Keratinocyte (primary cell): ENCODE measurements around the gene AKT1S1. TPM values are rescaled to one million over a fixed set of nuclear protein-coding genes. Genes with fewer than 3 reads are reported as not detected.
"Not testable (repeated sequence)": the region's sequence is repeated elsewhere in the genome, so short reads cannot be mapped to it uniquely, and the experiment has no call there.

Experiments used
- DNase-seq: peaks from one replicate; pipeline ENCODE4 v3.0.0-alpha.2; 2011; ENCODE audit warnings: low read depth, missing footprints, low spot score
- FAIRE-seq: peaks from 2 replicates; lab custom pipeline; 2011; peaks lifted over from hg19 to GRCh38; lab: Jason Lieb, UNC
- H2AFZ ChIP-seq: 2 replicates; pipeline ENCODE4 v1.6.0; 2012; ENCODE audit warnings: low read length, control low read depth, inconsistent platforms; ENCODE audit not compliant: control insufficient read depth
- H3K27ac ChIP-seq: 2 replicates; pipeline ENCODE4 v1.5.1; 2011; ENCODE audit warnings: low read length; ENCODE audit not compliant: control insufficient read depth, insufficient read depth
- H3K27me3 ChIP-seq: 3 replicates; pipeline ENCODE4 v1.6.0; 2011; ENCODE audit warnings: low read length; ENCODE audit not compliant: control insufficient read depth, insufficient read depth; ENCODE audit errors: extremely low read depth
- H3K36me3 ChIP-seq, 2 experiments: 2 replicates in 1 of 2; 3 replicates in 1 of 2; pipeline ENCODE4 v1.5.1; 2011; ENCODE audit warnings: low read length in 2 of 2, mild to moderate bottlenecking in 1 of 2; ENCODE audit not compliant: control insufficient read depth in 2 of 2, insufficient read depth in 2 of 2; ENCODE audit errors: extremely low read depth in 1 of 2
- H3K4me1 ChIP-seq: 3 replicates; pipeline ENCODE4 v1.5.1; 2011; ENCODE audit warnings: low read length; ENCODE audit not compliant: control insufficient read depth, insufficient read depth; ENCODE audit errors: extremely low read depth
- H3K4me2 ChIP-seq: 3 replicates; pipeline ENCODE4 v1.6.0; 2011; ENCODE audit warnings: low read depth, low read length; ENCODE audit not compliant: control insufficient read depth, insufficient read depth; ENCODE audit errors: extremely low read depth
- H3K4me3 ChIP-seq, 3 experiments: fragments of 200-600 bp in 1 of 3; sonication (generic) in 1 of 3; 2 replicates in 2 of 3; 3 replicates in 1 of 3; pipeline ENCODE4 v1.5.1; 2011 to 2016; ENCODE audit warnings: low read length in 3 of 3, mild to moderate bottlenecking in 3 of 3, control low read depth in 2 of 3, inconsistent platforms in 1 of 3, low read depth in 1 of 3, mixed read lengths in 1 of 3, mixed run types in 1 of 3, moderate library complexity in 1 of 3; ENCODE audit not compliant: control insufficient read depth in 2 of 3, insufficient read depth in 2 of 3; ENCODE audit errors: extremely low read depth in 1 of 3
- H3K79me2 ChIP-seq: 2 replicates; pipeline ENCODE4 v1.6.0; 2012; ENCODE audit warnings: low read length; ENCODE audit not compliant: control insufficient read depth, insufficient read depth
- H3K9ac ChIP-seq: 3 replicates; pipeline ENCODE4 v1.6.0; 2011; ENCODE audit warnings: low read length; ENCODE audit not compliant: control insufficient read depth, insufficient read depth; ENCODE audit errors: extremely low read depth
- H3K9me1 ChIP-seq: 3 replicates; pipeline ENCODE4 v1.6.0; 2011; ENCODE audit warnings: low read length; ENCODE audit not compliant: control insufficient read depth, insufficient read depth; ENCODE audit errors: extremely low read depth
- H3K9me3 ChIP-seq: 2 replicates; pipeline ENCODE4 v1.5.1; 2012; ENCODE audit warnings: low read depth, low read length; ENCODE audit not compliant: control insufficient read depth
- H4K20me1 ChIP-seq: 3 replicates; pipeline ENCODE4 v1.6.0; 2011; ENCODE audit warnings: low read length; ENCODE audit not compliant: control insufficient read depth, insufficient read depth; ENCODE audit errors: extremely low read depth
- EZH2 ChIP-seq: IDR thresholded peaks from one replicate; pipeline ENCODE4 v1.6.1; 2012; ENCODE audit warnings: inconsistent platforms, mild to moderate bottlenecking, low read length, moderate library complexity
- dilution Hi-C: fragments of 300-500 bp; cut with MboI; formaldehyde crosslinking; loops from one replicate; pipeline ENCODE4 v1.7.0; 2020; ENCODE audit warnings: low sequenced_read_pairs; ENCODE audit not compliant: extremely low pct_ligation_motif_present
- polyA plus RNA-seq, 5 experiments: library from polyadenylated mRNA; depleted of rRNA in 3 of 5; stranded (reverse) in 3 of 5; stranded (forward) in 1 of 5; unstranded in 1 of 5; fragments of >200 nt; gene quantifications; 1 replicate in 1 of 5; 2 replicates in 3 of 5; 3 replicates in 1 of 5; pipeline versions ENCODE4 v1.2.1 to v1.2.3, GENCODE V29; 2011 to 2012; ENCODE audit warnings: missing spikeins in 2 of 5, low read depth in 1 of 5, low replicate concordance in 1 of 5
- TF ChIP-seq, protein P1 (sequence below), 3 experiments: IDR thresholded peaks in 1 of 3; conservative IDR thresholded peaks in 1 of 3; optimal IDR thresholded peaks in 1 of 3; 2 replicates in 2 of 3; 3 replicates in 1 of 3; pipeline versions ENCODE3 to v1.5.1; 2011; ENCODE audit warnings: low read length in 3 of 3, mild to moderate bottlenecking in 3 of 3, moderate library complexity in 2 of 3, control low read depth in 1 of 3, inconsistent platforms in 1 of 3; ENCODE audit not compliant: insufficient read depth in 2 of 3; ENCODE audit errors: extremely low read depth in 1 of 3

AKT1S1 gene
- polyA plus RNA-seq, 1 donor (not counting 4 experiments of a cell fraction or from before 2014, with no cell fraction given): 27.2 TPM

GRCh38 chr19:49925486-49925885 lies 48.3 kb upstream of the AKT1S1 start:
- dilution Hi-C loops: no loop called here
- Histone ChIP-seq H2AFZ (no peak overlapping the region), H3K4me2 (no peak overlapping the region), H3K36me3 (peaks cover 23 to 46% of the 10 kb centered on the region in 2 experiments), H3K27ac (no peak overlapping the region), H3K4me3 (no peak overlapping the region), H3K4me1 (peaks cover 15% of the 10 kb centered on the region), H3K9ac (no peak overlapping the region), H3K9me1 (peaks cover 2% of the 10 kb centered on the region), H3K79me2 (peaks cover 83% of the 10 kb centered on the region), H3K9me3 (no peaks in the 10 kb centered on the region), H4K20me1 (peaks cover 5% of the 10 kb centered on the region), H3K27me3 (no peaks in the 10 kb centered on the region)
- FAIRE-seq: no peak
- no peak for DNase-seq
- TF ChIP-seq, protein P1, sequence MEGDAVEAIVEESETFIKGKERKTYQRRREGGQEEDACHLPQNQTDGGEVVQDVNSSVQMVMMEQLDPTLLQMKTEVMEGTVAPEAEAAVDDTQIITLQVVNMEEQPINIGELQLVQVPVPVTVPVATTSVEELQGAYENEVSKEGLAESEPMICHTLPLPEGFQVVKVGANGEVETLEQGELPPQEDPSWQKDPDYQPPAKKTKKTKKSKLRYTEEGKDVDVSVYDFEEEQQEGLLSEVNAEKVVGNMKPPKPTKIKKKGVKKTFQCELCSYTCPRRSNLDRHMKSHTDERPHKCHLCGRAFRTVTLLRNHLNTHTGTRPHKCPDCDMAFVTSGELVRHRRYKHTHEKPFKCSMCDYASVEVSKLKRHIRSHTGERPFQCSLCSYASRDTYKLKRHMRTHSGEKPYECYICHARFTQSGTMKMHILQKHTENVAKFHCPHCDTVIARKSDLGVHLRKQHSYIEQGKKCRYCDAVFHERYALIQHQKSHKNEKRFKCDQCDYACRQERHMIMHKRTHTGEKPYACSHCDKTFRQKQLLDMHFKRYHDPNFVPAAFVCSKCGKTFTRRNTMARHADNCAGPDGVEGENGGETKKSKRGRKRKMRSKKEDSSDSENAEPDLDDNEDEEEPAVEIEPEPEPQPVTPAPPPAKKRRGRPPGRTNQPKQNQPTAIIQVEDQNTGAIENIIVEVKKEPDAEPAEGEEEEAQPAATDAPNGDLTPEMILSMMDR (optimal IDR thresholded peaks at IDR 0.05 in 1 of 3, IDR thresholded peaks at IDR 0.05 in 1 of 3, conservative IDR thresholded peaks at IDR 0.05 in 1 of 3; ENCODE audit: extremely low read depth in 1 of 3, insufficient read depth in 2 of 3, low read length in 3 of 3): no peak
- no peak for TF ChIP-seq EZH2

DNA sequence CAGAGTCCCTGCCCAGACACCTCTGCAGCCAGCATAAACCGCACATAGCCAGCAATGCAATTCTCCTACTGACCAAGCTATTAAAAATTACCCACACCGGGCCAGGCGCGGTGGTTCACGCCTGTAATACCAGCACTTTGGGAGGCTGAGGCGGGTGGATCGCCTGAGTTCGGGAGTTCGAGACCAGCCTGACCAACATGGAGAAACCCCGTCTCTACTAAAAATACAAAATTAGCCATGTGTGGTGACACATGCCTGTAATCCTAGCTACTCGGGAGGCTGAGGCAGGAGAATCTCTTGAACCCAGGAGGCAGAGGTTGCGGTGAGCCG lies 47.7 kb upstream of the AKT1S1 start:
- H3K9me1 ChIP-seq, H2AFZ ChIP-seq, H3K4me2 ChIP-seq, H3K27me3 ChIP-seq, DNase-seq, H3K27ac ChIP-seq, H3K9me3 ChIP-seq, FAIRE-seq, H4K20me1 ChIP-seq, H3K4me3 ChIP-seq, H3K9ac ChIP-seq, dilution Hi-C loops: not testable (repeated sequence)
- Histone ChIP-seq H3K4me1 (peaks cover 15% of the 10 kb centered on the region), H3K79me2 (peaks cover 88% of the 10 kb centered on the region), H3K36me3 (peaks cover 23 to 48% of the 10 kb centered on the region in 2 experiments)
